MG63 (cell line): ENCODE data around the gene PXMP2. TPM values are rescaled to one million over a fixed set of nuclear protein-coding genes. Genes with fewer than 3 reads are reported as not detected.
"Not testable (repeated sequence)": the region's sequence is repeated elsewhere in the genome, so short reads cannot be mapped to it uniquely, and the experiment has no call there.

Experiments
- DNase-seq: peaks from one replicate; pipeline ENCODE4 v3.0.0-alpha.2; 2020
- H3K27me3 ChIP-seq: fragments of 250-450 bp; sonication (Bioruptor Pico); 2 replicates; pipeline ENCODE4 v1.5.1; 2020; ENCODE audit warnings: mild to moderate bottlenecking, moderate library complexity
- H3K36me3 ChIP-seq: fragments of 250-450 bp; sonication (Bioruptor Pico); 2 replicates; pipeline ENCODE4 v1.5.1; 2020; ENCODE audit warnings: mild to moderate bottlenecking, moderate library complexity
- H3K4me3 ChIP-seq: fragments of 250-450 bp; sonication (Bioruptor Pico); 2 replicates; pipeline ENCODE4 v1.5.1; 2020; ENCODE audit warnings: mild to moderate bottlenecking, moderate library complexity
- H3K9me3 ChIP-seq: fragments of 250-450 bp; sonication (Bioruptor Pico); 2 replicates; pipeline ENCODE4 v1.5.1; 2020; ENCODE audit warnings: mild to moderate bottlenecking, moderate library complexity
- total RNA-seq: library from RNA; depleted of rRNA; stranded (reverse); fragments of >200 nt; shearing (Covaris generic); gene quantifications from 2 replicates; pipeline ENCODE4 v1.2.3, GENCODE V29; 2014; ENCODE audit warnings: low replicate concordance; rRNA removed

The PXMP2 gene
- total RNA-seq, 1 experiment from 2014 or later, result 145 TPM

- peaks cover 88% of the 10 kb centered on the region for H3K36me3 ChIP-seq
- DNase-seq, result no peak
Measured at GRCh38 chr12:132747395-132747794, 60.0 kb downstream of the PXMP2 start.

GRCh38 chr12:132747896-132748295, 60.5 kb downstream of the PXMP2 start:
- peaks cover 90% of the 10 kb centered on the region for H3K36me3 ChIP-seq

More at GRCh38 chr12:132747395-132747794, 60.0 kb downstream of the PXMP2 start:
- no peaks in the 10 kb centered on the region for H3K9me3 ChIP-seq
- H3K4me3 ChIP-seq, result no peak overlapping the region
- H3K27me3 ChIP-seq, result no peaks in the 10 kb centered on the region

GRCh38 chr12:132748319-132748718, 60.9 kb downstream of the PXMP2 start:
- no peaks in the 10 kb centered on the region for H3K27me3 ChIP-seq
- DNase-seq, result no peak
- no peak overlapping the region for H3K4me3 ChIP-seq
- H3K9me3 ChIP-seq, result no peaks in the 10 kb centered on the region
- H3K36me3 ChIP-seq, result peaks cover 90% of the 10 kb centered on the region

More at GRCh38 chr12:132747896-132748295, 60.5 kb downstream of the PXMP2 start:
- Histone ChIP-seq H3K27me3 (no peaks in the 10 kb centered on the region), H3K4me3 (no peak overlapping the region), H3K9me3 (no peaks in the 10 kb centered on the region)
- no peak for DNase-seq

- not testable (repeated sequence) for DNase-seq, H3K4me3 ChIP-seq, H3K27me3 ChIP-seq, H3K9me3 ChIP-seq
- H3K36me3 ChIP-seq, result peaks cover 92% of the 10 kb centered on the region
Measured at GRCh38 chr12:132753670-132754069, 66.3 kb downstream of the PXMP2 start.

GRCh38 chr12:132754160-132754932, 67.0 kb downstream of the PXMP2 start:
- H3K4me3 ChIP-seq, result no peak overlapping the region
- no peak for DNase-seq
- peaks cover 88% of the 10 kb centered on the region for H3K36me3 ChIP-seq

More at GRCh38 chr12:132754160-132754932, 67.0 kb downstream of the PXMP2 start:
- Histone ChIP-seq H3K9me3 (no peaks in the 10 kb centered on the region), H3K27me3 (no peaks in the 10 kb centered on the region)

Other genes starting within 250 kb of the PXMP2 start
- 10.7 and 12.7 TPM in 2 replicates for gene FBRSL1, start 197.4 kb upstream of the PXMP2 start, total RNA-seq
- not detected in 2 replicates for gene LRCOL1, start 77.0 kb upstream of the PXMP2 start, total RNA-seq
- not detected in 2 replicates for gene P2RX2, start 68.8 kb upstream of the PXMP2 start, total RNA-seq
- 18.8 and 47.9 TPM in 2 replicates for gene POLE, start 245 bp upstream of the PXMP2 start, total RNA-seq
- 137 and 151 TPM in 2 replicates for gene PGAM5, start 23.3 kb downstream of the PXMP2 start, total RNA-seq
- gene ANKLE2, start 74.2 kb downstream of the PXMP2 start, total RNA-seq, result 63.0 and 75.7 TPM in 2 replicates
- gene GOLGA3, start 141.3 kb downstream of the PXMP2 start, total RNA-seq, result 67.0 and 96.0 TPM in 2 replicates
- gene CHFR, start 200.0 kb downstream of the PXMP2 start, total RNA-seq, result 12.6 and 33.3 TPM in 2 replicates